DOHH2 (cell line): ENCODE data around the gene PTPN3.

Source experiments
- H3F3A ChIP-seq: fragments of 200-600 bp; sonication (generic), shearing (Covaris generic); 2 replicates; pipeline ENCODE4 v1.6.0; 2016; ENCODE audit warnings: antibody characterized with exemption, mild to moderate bottlenecking; ENCODE audit not compliant: control insufficient read depth, insufficient read depth
- H3K27ac ChIP-seq: fragments of 200-600 bp; sonication (generic); 2 replicates; pipeline ENCODE4 v1.5.1; 2014; ENCODE audit warnings: low read depth, mild to moderate bottlenecking, low read length, moderate library complexity
- H3K27me3 ChIP-seq: fragments of 200-600 bp; sonication (generic); 2 replicates; pipeline ENCODE4 v1.6.1; 2014; ENCODE audit warnings: mild to moderate bottlenecking, low read length, mixed read lengths; ENCODE audit not compliant: control insufficient read depth
- H3K36me3 ChIP-seq: fragments of 200-600 bp; sonication (generic); 2 replicates; pipeline ENCODE4 v1.6.1; 2014; ENCODE audit warnings: mild to moderate bottlenecking, low read length, moderate library complexity, mixed read lengths; ENCODE audit not compliant: control insufficient read depth
- H3K4me1 ChIP-seq: fragments of 200-600 bp; sonication (generic); 2 replicates; pipeline ENCODE4 v1.6.1; 2014; ENCODE audit warnings: mild to moderate bottlenecking, low read length, mixed read lengths; ENCODE audit not compliant: control insufficient read depth
- H3K4me2 ChIP-seq: fragments of 200-600 bp; sonication (generic); 2 replicates; pipeline ENCODE4 v1.6.0; 2014; ENCODE audit warnings: mild to moderate bottlenecking, low read length, moderate library complexity
- H3K4me3 ChIP-seq: fragments of 200-600 bp; sonication (generic); 2 replicates; pipeline ENCODE4 v1.5.1; 2014; ENCODE audit warnings: mild to moderate bottlenecking, low read length, mixed read lengths
- H3K79me2 ChIP-seq: fragments of 200-600 bp; sonication (generic); 2 replicates; pipeline ENCODE4 v1.6.1; 2014; ENCODE audit warnings: mild to moderate bottlenecking, low read length, mixed read lengths; ENCODE audit not compliant: control insufficient read depth
- H3K9me2 ChIP-seq: fragments of 200-600 bp; sonication (generic); replicated peaks from 2 replicates; pipeline ENCODE4 v1.6.1; 2014; ENCODE audit warnings: mild to moderate bottlenecking, low read length, mixed read lengths; ENCODE audit not compliant: control insufficient read depth
- H3K9me3 ChIP-seq: fragments of 200-600 bp; sonication (generic); 2 replicates; pipeline ENCODE4 v1.6.1; 2014; ENCODE audit warnings: antibody characterized with exemption, low read length, mixed read lengths; ENCODE audit not compliant: control insufficient read depth, insufficient read depth
- H4K20me1 ChIP-seq: fragments of 200-600 bp; sonication (generic); 2 replicates; pipeline ENCODE4 v1.6.0; 2014; ENCODE audit warnings: low read depth, mild to moderate bottlenecking, antibody characterized with exemption, low read length, moderate library complexity; ENCODE audit not compliant: control insufficient read depth, insufficient read depth
- CTCF ChIP-seq: fragments of 200-600 bp; sonication (generic); IDR thresholded peaks from one replicate; pipeline ENCODE4 v1.5.1; 2014; ENCODE audit warnings: antibody characterized with exemption, mild to moderate bottlenecking, low read depth, low read length; ENCODE audit not compliant: poor library complexity, severe bottlenecking
- EZH2phosphoT487 ChIP-seq: fragments of 200-600 bp; sonication (generic); IDR thresholded peaks from 2 replicates; pipeline ENCODE4 v1.6.1; 2017; ENCODE audit warnings: borderline replicate concordance, mild to moderate bottlenecking, antibody characterized with exemption, low read length, moderate library complexity, mixed read lengths

PTPN3 gene

GRCh38 chr9:109383947-109384346, 114.2 kb downstream of the PTPN3 start:
- H3F3A ChIP-seq: no peaks in the 10 kb centered on the region
- H3K27me3 ChIP-seq: peaks cover 8% of the 10 kb centered on the region
- no peaks in the 10 kb centered on the region for H3K4me1 ChIP-seq
- TF ChIP-seq CTCF (no peak), EZH2phosphoT487 (no peak)
- no peaks in the 10 kb centered on the region for H3K9me2 ChIP-seq
- H3K36me3 ChIP-seq: no peaks in the 10 kb centered on the region
- no peaks in the 10 kb centered on the region for H3K79me2 ChIP-seq
- no peaks in the 10 kb centered on the region for H3K9me3 ChIP-seq
- H3K27ac ChIP-seq: no peak overlapping the region
- H3K4me2 ChIP-seq: no peak overlapping the region
- no peak overlapping the region for H3K4me3 ChIP-seq
- no peaks in the 10 kb centered on the region for H4K20me1 ChIP-seq

- Histone ChIP-seq H3K9me2 (no peaks in the 10 kb centered on the region), H3K4me1 (no peaks in the 10 kb centered on the region), H3K27me3 (peaks cover 14% of the 10 kb centered on the region), H3K36me3 (no peaks in the 10 kb centered on the region), H3K27ac (no peak overlapping the region), H3K4me3 (no peak overlapping the region), H3K79me2 (no peaks in the 10 kb centered on the region), H3K9me3 (no peaks in the 10 kb centered on the region), H4K20me1 (no peaks in the 10 kb centered on the region), H3K4me2 (no peak overlapping the region), H3F3A (no peaks in the 10 kb centered on the region)
- TF ChIP-seq EZH2phosphoT487: no peak
- no peak for TF ChIP-seq CTCF
These were observed 114.8 kb downstream of the PTPN3 start for GRCh38 chr9:109383356-109383755.

- Histone ChIP-seq H3K4me2 (no peak overlapping the region), H3F3A (no peaks in the 10 kb centered on the region), H3K4me1 (0 out of 2 replicates have a peak, but pooled peaks cover 3% of the 10 kb centered on the region), H3K27me3 (peaks cover 18% of the 10 kb centered on the region), H3K9me2 (no peaks in the 10 kb centered on the region), H3K27ac (no peak overlapping the region), H3K36me3 (no peaks in the 10 kb centered on the region), H4K20me1 (no peaks in the 10 kb centered on the region), H3K79me2 (no peaks in the 10 kb centered on the region), H3K4me3 (no peak overlapping the region), H3K9me3 (no peaks in the 10 kb centered on the region)
- no peak for TF ChIP-seq EZH2phosphoT487
- no peak for TF ChIP-seq CTCF
These were observed 115.5 kb downstream of the PTPN3 start for GRCh38 chr9:109382585-109382984.

GRCh38 chr9:109382182-109382581, 115.9 kb downstream of the PTPN3 start:
- H3F3A ChIP-seq: no peaks in the 10 kb centered on the region
- H3K9me2 ChIP-seq: no peaks in the 10 kb centered on the region
- TF ChIP-seq EZH2phosphoT487: no peak
- no peak for TF ChIP-seq CTCF
- no peak overlapping the region for H3K4me2 ChIP-seq
- no peaks in the 10 kb centered on the region for H4K20me1 ChIP-seq
- no peak overlapping the region for H3K27ac ChIP-seq
- no peaks in the 10 kb centered on the region for H3K79me2 ChIP-seq
- H3K36me3 ChIP-seq: no peaks in the 10 kb centered on the region
- H3K4me1 ChIP-seq: 0 out of 2 replicates have a peak, but pooled peaks cover 3% of the 10 kb centered on the region
- no peak overlapping the region for H3K4me3 ChIP-seq
- H3K27me3 ChIP-seq: peaks cover 22% of the 10 kb centered on the region
- H3K9me3 ChIP-seq: no peaks in the 10 kb centered on the region
